A673 (cell line): Measurements from ENCODE around the gene TOGARAM1. TPM values are rescaled to one million over a fixed set of nuclear protein-coding genes. Genes with fewer than 3 reads are reported as not detected.

Source experiments
- BruUV-seq: library from RNA; stranded (reverse); fragments of 400-500 nt; replicated peaks from 2 replicates; lab custom pipeline; 2021; lab: Mats Ljungman, UMichigan
- CTCF ChIA-PET: fragments of 300-600 bp; sonication (Branson Sonifier 250); formaldehyde crosslinking; loops from one replicate; lab custom pipeline; 2022; ENCODE audit warnings: antibody characterized with exemption; lab: Charles Lee
- POLR2A ChIA-PET: fragments of 300-600 bp; sonication (Branson Sonifier 250); formaldehyde crosslinking; loops from one replicate; lab custom pipeline; 2022; ENCODE audit warnings: antibody characterized with exemption; ENCODE audit not compliant: low non-redundant PET; lab: Charles Lee
- DNase-seq: peaks from one replicate; pipeline ENCODE4 v3.0.0-alpha.2; 2015; ENCODE audit warnings: low spot score
- H3K27ac ChIP-seq: fragments of 200-600 bp; sonication (generic); 2 replicates; pipeline ENCODE4 v1.5.1; 2016; ENCODE audit warnings: mixed run types, low read depth, mild to moderate bottlenecking, mixed read lengths, antibody characterized with exemption, low read length; ENCODE audit not compliant: poor library complexity, severe bottlenecking
- H3K27me3 ChIP-seq: fragments of 200-600 bp; sonication (generic); replicated peaks from 2 replicates; pipeline ENCODE4 v1.6.1; 2017; ENCODE audit warnings: mixed run types, low read depth, mild to moderate bottlenecking, mixed read lengths, antibody characterized with exemption, low read length; ENCODE audit not compliant: insufficient read depth, poor library complexity
- H3K36me3 ChIP-seq: fragments of 200-600 bp; sonication (generic); 2 replicates; pipeline ENCODE4 v1.6.1; 2016; ENCODE audit warnings: mixed run types, mild to moderate bottlenecking, mixed read lengths, antibody characterized with exemption, low read length; ENCODE audit not compliant: insufficient read depth, poor library complexity, severe bottlenecking
- H3K4me1 ChIP-seq: fragments of 200-600 bp; sonication (generic); 2 replicates; pipeline ENCODE4 v1.6.1; 2017; ENCODE audit warnings: mixed run types, mild to moderate bottlenecking, mixed read lengths, antibody characterized with exemption, low read length; ENCODE audit not compliant: insufficient read depth, poor library complexity, severe bottlenecking
- H3K4me3 ChIP-seq: fragments of 200-600 bp; sonication (generic); 2 replicates; pipeline ENCODE4 v1.5.1; 2016; ENCODE audit warnings: low read depth, mixed run types, mild to moderate bottlenecking, mixed read lengths, low read length; ENCODE audit not compliant: poor library complexity, severe bottlenecking
- H3K9me3 ChIP-seq: fragments of 200-600 bp; sonication (generic); 2 replicates; pipeline ENCODE4 v1.6.1; 2016; ENCODE audit warnings: mixed run types, low read depth, mild to moderate bottlenecking, mixed read lengths, antibody characterized with exemption, low read length; ENCODE audit not compliant: poor library complexity, severe bottlenecking
- EZH2 ChIP-seq: fragments of 200-600 bp; sonication (generic); IDR thresholded peaks from 2 replicates; pipeline ENCODE4 v1.6.1; 2017; ENCODE audit warnings: borderline replicate concordance, low read depth, mild to moderate bottlenecking, mixed read lengths, antibody characterized with exemption, low read length; ENCODE audit not compliant: poor library complexity, severe bottlenecking
- intact Hi-C: fragments of 100-400 bp; cut with micrococcal nuclease; formaldehyde crosslinking; loops from one replicate; pipeline ENCODE4 v1.10.0; 2022; ENCODE audit not compliant: unreplicated experiment
- total RNA-seq: library from RNA; stranded (reverse); gene quantifications from 2 replicates; pipeline ENCODE4 v1.2.3, GENCODE V29; 2021
- TF ChIP-seq, protein P1 (sequence below): fragments of 300-800, 200-600 bp; sonication (generic); conservative IDR thresholded peaks from 2 replicates; pipeline ENCODE4 v1.5.1; 2017; ENCODE audit warnings: low read depth, mild to moderate bottlenecking, antibody characterized with exemption, low read length, moderate library complexity, mixed read lengths

TOGARAM1 gene
- total RNA-seq, 1 experiment from 2014 or later = 18.5 TPM

DNA sequence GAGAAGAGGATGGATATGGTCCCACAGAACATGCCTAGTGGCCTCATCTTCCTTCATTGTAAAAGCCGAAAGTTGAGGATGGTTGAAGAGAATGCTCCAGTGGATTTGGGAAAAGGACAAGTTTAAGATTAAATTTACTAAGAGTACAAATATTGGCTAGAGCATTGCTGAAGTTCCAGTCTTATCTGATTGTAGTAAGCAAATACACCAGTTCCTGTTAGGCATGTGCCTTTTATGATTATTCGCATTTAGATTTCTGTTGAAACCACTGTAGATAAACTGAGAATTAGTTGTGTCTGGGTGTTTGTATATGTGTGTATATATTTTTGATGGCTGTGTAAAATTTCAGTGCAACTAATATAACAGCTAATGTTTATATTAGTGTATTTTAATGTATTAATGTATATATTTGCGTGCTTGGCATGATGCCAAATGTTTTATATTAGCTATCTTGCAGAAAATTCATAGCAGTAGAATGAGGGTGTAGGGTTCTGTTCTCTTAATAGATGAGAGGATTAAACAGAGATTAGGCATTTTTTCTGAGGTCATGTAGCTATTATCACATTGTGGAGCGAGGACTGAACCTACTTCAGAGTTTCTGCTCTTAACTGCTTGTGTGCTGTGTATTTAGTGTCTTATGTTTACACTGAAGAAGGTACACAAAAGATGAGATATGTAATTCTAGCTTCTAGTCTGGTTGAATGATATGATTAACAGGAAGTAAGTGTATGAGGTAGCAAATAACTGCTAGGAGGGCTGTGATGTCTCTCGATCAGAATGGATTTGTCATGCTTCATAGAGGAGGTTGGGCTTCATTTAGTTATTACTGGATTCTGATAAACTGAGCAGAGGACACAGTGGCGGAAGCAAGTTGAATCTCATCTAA lies 151.1 kb downstream of the TOGARAM1 start:
- peaks cover 21% of the 10 kb centered on the region for H3K4me1 ChIP-seq
- no TSS peak for BruUV-seq
- no peaks in the 10 kb centered on the region for H3K27me3 ChIP-seq
- H3K9me3 ChIP-seq = no peaks in the 10 kb centered on the region
- POLR2A ChIA-PET = no interaction called here
- intact Hi-C loops = no loop called here
- H3K36me3 ChIP-seq = peaks cover 83% of the 10 kb centered on the region
- no peak overlapping the region for H3K4me3 ChIP-seq
- DNase-seq = peak; percentile 18
- CTCF ChIA-PET = no interaction called here
- no peak for TF ChIP-seq EZH2
- TF ChIP-seq, protein P1, sequence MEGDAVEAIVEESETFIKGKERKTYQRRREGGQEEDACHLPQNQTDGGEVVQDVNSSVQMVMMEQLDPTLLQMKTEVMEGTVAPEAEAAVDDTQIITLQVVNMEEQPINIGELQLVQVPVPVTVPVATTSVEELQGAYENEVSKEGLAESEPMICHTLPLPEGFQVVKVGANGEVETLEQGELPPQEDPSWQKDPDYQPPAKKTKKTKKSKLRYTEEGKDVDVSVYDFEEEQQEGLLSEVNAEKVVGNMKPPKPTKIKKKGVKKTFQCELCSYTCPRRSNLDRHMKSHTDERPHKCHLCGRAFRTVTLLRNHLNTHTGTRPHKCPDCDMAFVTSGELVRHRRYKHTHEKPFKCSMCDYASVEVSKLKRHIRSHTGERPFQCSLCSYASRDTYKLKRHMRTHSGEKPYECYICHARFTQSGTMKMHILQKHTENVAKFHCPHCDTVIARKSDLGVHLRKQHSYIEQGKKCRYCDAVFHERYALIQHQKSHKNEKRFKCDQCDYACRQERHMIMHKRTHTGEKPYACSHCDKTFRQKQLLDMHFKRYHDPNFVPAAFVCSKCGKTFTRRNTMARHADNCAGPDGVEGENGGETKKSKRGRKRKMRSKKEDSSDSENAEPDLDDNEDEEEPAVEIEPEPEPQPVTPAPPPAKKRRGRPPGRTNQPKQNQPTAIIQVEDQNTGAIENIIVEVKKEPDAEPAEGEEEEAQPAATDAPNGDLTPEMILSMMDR = no peak
- H3K27ac ChIP-seq = peak overlapping the region; percentile 71

DNA sequence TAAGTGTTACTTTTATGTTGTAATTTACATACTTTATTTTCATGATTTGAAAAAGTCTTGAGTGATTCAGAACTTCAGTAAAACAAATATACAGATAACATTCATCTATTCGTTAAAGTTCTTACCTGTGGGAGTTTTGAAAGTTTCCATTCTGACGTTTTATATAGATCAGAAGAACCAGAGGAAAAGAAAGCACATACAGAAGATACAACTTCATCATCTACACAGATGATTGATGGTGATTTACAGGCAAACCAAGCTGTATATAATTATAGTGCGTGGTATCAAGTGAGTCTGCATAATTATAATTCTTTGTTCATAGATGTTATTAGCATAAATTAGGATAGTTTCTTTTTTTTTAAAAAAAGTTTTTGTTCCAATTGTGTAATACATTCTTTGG lies 152.3 kb downstream of the TOGARAM1 start:
- intact Hi-C loops = no loop called here
- ChIA-PET POLR2A (interaction anchor here (0.7 kb wide), 1 partner anchor 19 kb away, joined by 3 read pairs; no protein-coding TSS in a partner anchor), CTCF (no interaction called here)
- Histone ChIP-seq H3K4me1 (peaks cover 21% of the 10 kb centered on the region), H3K36me3 (peaks cover 83% of the 10 kb centered on the region), H3K4me3 (no peak overlapping the region), H3K27me3 (no peaks in the 10 kb centered on the region), H3K27ac (no peak overlapping the region), H3K9me3 (no peaks in the 10 kb centered on the region)
- BruUV-seq = no TSS peak
- TF ChIP-seq, protein P1 = no peak
- no peak for TF ChIP-seq EZH2
- DNase-seq = no peak

DNA sequence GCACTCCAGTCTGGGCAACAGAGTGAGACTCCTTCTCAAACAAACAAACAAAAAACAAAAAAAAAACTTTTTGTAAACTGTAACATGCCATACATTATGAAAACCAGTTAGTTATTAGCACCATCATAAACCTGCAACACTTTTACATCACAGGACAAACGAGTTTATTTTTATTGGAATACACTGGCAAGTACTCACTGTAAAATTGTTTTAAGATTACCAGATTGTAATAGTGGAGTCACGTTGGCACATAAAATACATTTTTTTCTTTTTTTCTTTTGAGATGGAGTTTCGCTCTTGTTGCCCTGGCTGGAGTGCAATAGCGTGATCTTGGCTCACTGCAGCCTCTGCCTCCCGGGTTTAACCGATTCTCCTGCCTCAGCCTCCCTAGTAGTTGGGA lies 156.6 kb downstream of the TOGARAM1 start:
- intact Hi-C loops = no loop called here
- no peak for DNase-seq
- Histone ChIP-seq H3K27ac (no peak overlapping the region), H3K36me3 (peaks cover 97% of the 10 kb centered on the region), H3K4me3 (no peak overlapping the region), H3K27me3 (no peaks in the 10 kb centered on the region), H3K4me1 (peaks cover 12% of the 10 kb centered on the region), H3K9me3 (no peaks in the 10 kb centered on the region)
- CTCF ChIA-PET = no interaction called here
- no peak for TF ChIP-seq EZH2
- TF ChIP-seq, protein P1 = no peak
- POLR2A ChIA-PET = no interaction called here
- no TSS peak for BruUV-seq
